Measurements from ENCODE around the gene NDUFC1.

The NDUFC1 gene

GRCh38 chr4:139245590-139245989 is 56.7 kb downstream of the NDUFC1 start:
- no peak for DNase-seq

- DNase-seq = no peak
Observed at GRCh38 chr4:139243448-139244365, 58.6 kb downstream of the NDUFC1 start.

GRCh38 chr4:139242511-139243051 is 59.7 kb downstream of the NDUFC1 start:
- no peak for DNase-seq

GRCh38 chr4:139241784-139242151 is 60.5 kb downstream of the NDUFC1 start:
- DNase-seq = no peak

GRCh38 chr4:139241086-139241783 is 61.0 kb downstream of the NDUFC1 start:
- DNase-seq = no peak

Measured in NCI-H82 (cell line).